Activated CD4-positive, alpha-beta T cell treated with anti-CD3 and anti-CD28 coated beads for 4 hours (primary cell): Measurements from ENCODE around the gene CXCL3.

Experiments used
- DNase-seq, 2 donors: peaks; one replicate each; pipeline ENCODE4 v3.0.0-alpha.2; 2020

The CXCL3 gene

GRCh38 chr4:74012130-74012529 is 26.4 kb downstream of the CXCL3 start:
- no peak for DNase-seq

GRCh38 chr4:74009307-74009706 is 29.2 kb downstream of the CXCL3 start:
- DNase-seq = no peak

GRCh38 chr4:74006009-74006476 is 32.4 kb downstream of the CXCL3 start:
- no peak for DNase-seq

- no peak for DNase-seq
Measured at GRCh38 chr4:74005528-74005927, 33.0 kb downstream of the CXCL3 start.

- DNase-seq = no peak
Measured at GRCh38 chr4:74004668-74005067, 33.8 kb downstream of the CXCL3 start.

GRCh38 chr4:74000301-74000700 is 38.2 kb downstream of the CXCL3 start:
- no peak for DNase-seq

- no peak for DNase-seq
Measured at GRCh38 chr4:73998040-73999011, 40.2 kb downstream of the CXCL3 start, which contains the start of gene CXCL5. Gene CXCL5 (minus strand): TSS chr4:73998677. CDS start chr4:73998581, 96 bp downstream.

GRCh38 chr4:73992050-73992449 is 46.4 kb downstream of the CXCL3 start:
- DNase-seq = no peak

GRCh38 chr4:73991742-73992000 is 46.8 kb downstream of the CXCL3 start:
- no peak for DNase-seq

GRCh38 chr4:73990988-73991741 is 47.3 kb downstream of the CXCL3 start:
- no peak for DNase-seq

GRCh38 chr4:73989928-73990327 is 48.6 kb downstream of the CXCL3 start:
- no peak for DNase-seq

GRCh38 chr4:73989031-73989430 is 49.5 kb downstream of the CXCL3 start:
- DNase-seq = no peak

- no peak for DNase-seq
Measured at GRCh38 chr4:73988061-73988460, 50.4 kb downstream of the CXCL3 start, which contains the start of gene PPBP. Gene PPBP (minus strand): TSS chr4:73988190. CDS start chr4:73988103, 87 bp downstream.
